OCI-LY3 (cell line): Measurements from ENCODE around the gene UBE3D.

Experiments
- CTCF ChIP-seq: fragments of 200-600, 300-600 bp; sonication (generic); IDR thresholded peaks from 2 replicates; pipeline ENCODE4 v1.5.1; 2014; ENCODE audit warnings: antibody characterized with exemption, low read length, low read depth
- EZH2phosphoT487 ChIP-seq: fragments of 200-600 bp; shearing (Covaris generic); IDR thresholded peaks from 2 replicates; pipeline ENCODE4 v1.6.1; 2018; ENCODE audit warnings: antibody characterized with exemption, mixed run types, low read depth

GRCh38 chr6:82995066-82995465, 70.6 kb downstream of the UBE3D start:
- TF ChIP-seq CTCF (no peak), EZH2phosphoT487 (no peak)
